Gastrocnemius medialis (tissue), 4 donors: Measurements from ENCODE around the gene FBXL17.

Experiments used
- CTCF ChIP-seq, 5 experiments: fragments of 450-650 bp in 3 of 5; fragments of 200-600 bp in 2 of 5; sonication (generic) in 2 of 5; IDR thresholded peaks in 4 of 5; conservative IDR thresholded peaks in 1 of 5; 1 replicate in 4 of 5; 2 replicates in 1 of 5; pipeline ENCODE4 v1.5.1; 2016 to 2019; ENCODE audit warnings: antibody characterized with exemption in 5 of 5, mild to moderate bottlenecking in 3 of 5, moderate library complexity in 3 of 5
- POLR2A ChIP-seq, 2 donors: fragments of 450-650 bp; IDR thresholded peaks; one replicate each; pipeline ENCODE4 v1.6.1; 2017; ENCODE audit warnings: antibody characterized with exemption in 2 of 2, mild to moderate bottlenecking in 2 of 2, moderate library complexity in 2 of 2

- TF ChIP-seq CTCF (IDR thresholded peaks at IDR 0.05 in 4 of 5, conservative IDR thresholded peaks at IDR 0.05 in 1 of 5) (no peak), POLR2A (IDR thresholded peaks at IDR 0.05) (no peak)
These were observed 1.2 kb downstream of the FBXL17 start for GRCh38 chr5:108380531-108381349.
